SK-N-SH (cell line): ENCODE measurements around the gene MYMX. TPM values are rescaled to one million over a fixed set of nuclear protein-coding genes. Genes with fewer than 3 reads are reported as not detected.
"Not testable (repeated sequence)": the region's sequence is repeated elsewhere in the genome, so short reads cannot be mapped to it uniquely, and the experiment has no call there.

Experiments
- CTCF ChIA-PET: fragments of 300-600, 350-600 bp; formaldehyde crosslinking; extraction: SDS; loops from one replicate; lab custom pipeline; 2021; lab: Yijun Ruan, JAX
- POLR2A ChIA-PET: fragments of 350-600 bp; sonication (Branson Sonifier 250); formaldehyde crosslinking; extraction: SDS; loops from one replicate; lab custom pipeline; 2020; ENCODE audit warnings: antibody characterized with exemption, inconsistent platforms; lab: Yijun Ruan, JAX
- DNase-seq: peaks from one replicate; pipeline ENCODE4 v3.0.0; 2012
- H2AFZ ChIP-seq: fragments of 200-600 bp; sonication (generic); 2 replicates; pipeline ENCODE4 v1.8.1; 2016; ENCODE audit warnings: antibody characterized with exemption, mild to moderate bottlenecking, low read depth
- H3F3A ChIP-seq: fragments of 200-600 bp; sonication (generic); replicated peaks from 2 replicates; pipeline ENCODE3; 2016; ENCODE audit warnings: antibody characterized with exemption, mild to moderate bottlenecking; ENCODE audit not compliant: insufficient read depth
- H3K27ac ChIP-seq, 2 experiments: fragments of 200-500 bp in 1 of 2; fragments of 200-600 bp in 1 of 2; sonication (Bioruptor generic) in 1 of 2; sonication (generic), shearing (Covaris generic) in 1 of 2; 2 replicates each; pipeline versions ENCODE4 v1.5.1 to v1.6.1; 2014 to 2016; ENCODE audit warnings: low read depth in 2 of 2, inconsistent platforms in 1 of 2, low read length in 1 of 2, mild to moderate bottlenecking in 1 of 2, mixed read lengths in 1 of 2
- H3K27me3 ChIP-seq: fragments of 200-600 bp; sonication (generic), shearing (Covaris generic); 2 replicates; pipeline ENCODE4 v1.6.1; 2016; ENCODE audit warnings: mixed run types; ENCODE audit not compliant: insufficient read depth
- H3K36me3 ChIP-seq, 2 experiments: fragments of 200-500 bp in 1 of 2; fragments of 200-600 bp in 1 of 2; sonication (Bioruptor generic) in 1 of 2; sonication (generic) in 1 of 2; replicated peaks in 1 of 2; 2 replicates each; pipeline versions ENCODE3 to v1.5.1; 2014 to 2016; ENCODE audit warnings: low read length in 1 of 2, mild to moderate bottlenecking in 1 of 2; ENCODE audit not compliant: insufficient read depth in 2 of 2, control insufficient read depth in 1 of 2
- H3K4me1 ChIP-seq, 2 experiments: fragments of 200-500 bp in 1 of 2; fragments of 200-600 bp in 1 of 2; sonication (Bioruptor generic) in 1 of 2; sonication (generic), shearing (Covaris generic) in 1 of 2; 2 replicates each; pipeline versions ENCODE4 v1.5.1 to v1.6.1; 2014 to 2016; ENCODE audit warnings: low read depth in 1 of 2, low read length in 1 of 2, mixed run types in 1 of 2; ENCODE audit not compliant: insufficient read depth in 2 of 2, control insufficient read depth in 1 of 2
- H3K4me2 ChIP-seq: fragments of 200-600 bp; sonication (generic), shearing (Covaris generic); 2 replicates; pipeline ENCODE4 v1.6.1; 2017; ENCODE audit warnings: mixed run types
- H3K4me3 ChIP-seq, 2 experiments: fragments of 200-500 bp in 1 of 2; fragments of 200-600 bp in 1 of 2; sonication (Bioruptor generic) in 1 of 2; sonication (generic), shearing (Covaris generic) in 1 of 2; 2 replicates each; pipeline versions ENCODE4 v1.5.1 to v1.8.1; 2014 to 2016; ENCODE audit warnings: low read depth in 2 of 2, inconsistent platforms in 1 of 2, low read length in 1 of 2, mild to moderate bottlenecking in 1 of 2, mixed read lengths in 1 of 2, moderate library complexity in 1 of 2
- H3K79me2 ChIP-seq: fragments of 200-600 bp; sonication (generic); 2 replicates; pipeline ENCODE4 v1.8.1; 2017; ENCODE audit warnings: mild to moderate bottlenecking; ENCODE audit not compliant: insufficient read depth
- H3K9ac ChIP-seq: fragments of 200-600 bp; sonication (generic); 2 replicates; pipeline ENCODE4 v1.6.1; 2017; ENCODE audit warnings: mixed run types
- H3K9me2 ChIP-seq: fragments of 200-600 bp; sonication (generic); 2 replicates; pipeline ENCODE4 v1.6.1; 2017; ENCODE audit warnings: mixed run types
- H3K9me3 ChIP-seq: fragments of 200-600 bp; sonication (generic); 2 replicates; pipeline ENCODE4 v1.6.1; 2017; ENCODE audit warnings: mixed run types, mild to moderate bottlenecking, moderate library complexity
- H4K20me1 ChIP-seq: fragments of 200-600 bp; sonication (generic); 2 replicates; pipeline ENCODE4 v1.6.1; 2017; ENCODE audit warnings: mild to moderate bottlenecking, mixed run types; ENCODE audit not compliant: insufficient read depth
- EZH2phosphoT487 ChIP-seq: fragments of 200-600 bp; sonication (generic); IDR thresholded peaks from 2 replicates; pipeline ENCODE4 v1.6.1; 2017; ENCODE audit warnings: low read depth, mixed run types, mild to moderate bottlenecking, antibody characterized with exemption, moderate library complexity, borderline replicate concordance
- FOXJ3 ChIP-seq: sonication (generic); formaldehyde crosslinking; IDR thresholded peaks from 2 replicates; pipeline ENCODE4 v1.5.1; 2020; ENCODE audit warnings: mild to moderate bottlenecking, missing genetic modification reagents
- FOXM1 ChIP-seq: IDR thresholded peaks from 2 replicates; pipeline ENCODE4 v1.4.0; 2012; ENCODE audit warnings: low read depth, mild to moderate bottlenecking
- GATA2 ChIP-seq: sonication (generic); formaldehyde crosslinking; IDR thresholded peaks from 2 replicates; pipeline ENCODE4 v1.5.0; 2020; ENCODE audit warnings: mild to moderate bottlenecking, missing genetic modification reagents
- IRF3 ChIP-seq: fragments of 150-350 bp; IDR thresholded peaks from 2 replicates; pipeline ENCODE4 v1.6.1; 2016; ENCODE audit warnings: mild to moderate bottlenecking, low read depth, low read length
- JUND ChIP-seq: IDR thresholded peaks from 2 replicates; pipeline ENCODE4 v1.4.0; 2012
- MAX ChIP-seq: IDR thresholded peaks from 2 replicates; pipeline ENCODE4 v1.4.0; 2012; ENCODE audit warnings: low read depth
- MEF2A ChIP-seq: IDR thresholded peaks from 2 replicates; pipeline ENCODE4 v1.4.0; 2012; ENCODE audit warnings: low read depth, borderline replicate concordance
- NRF1 ChIP-seq: IDR thresholded peaks from 2 replicates; pipeline ENCODE4 v1.6.1; 2012; ENCODE audit warnings: low read depth, mild to moderate bottlenecking, low read length
- SMC3 ChIP-seq: IDR thresholded peaks from 2 replicates; pipeline ENCODE4 v1.6.1; 2012; ENCODE audit warnings: low read depth, low read length, improper control_type of control experiment
- TAF1 ChIP-seq: IDR thresholded peaks from 2 replicates; pipeline ENCODE4 v1.6.1; 2012; ENCODE audit warnings: low read depth, mild to moderate bottlenecking, low read length, moderate library complexity, borderline replicate concordance
- TCF12 ChIP-seq: IDR thresholded peaks from 2 replicates; pipeline ENCODE4 v1.4.0; 2012
- YY1 ChIP-seq: IDR thresholded peaks from 2 replicates; pipeline ENCODE4 v1.4.0; 2012; ENCODE audit warnings: low read depth, mild to moderate bottlenecking
- WGBS: methylation state at CpG from one replicate; pipeline ENCODE4 v1.1.6; 2017; ENCODE audit warnings: low lambda C conversion rate; 5-methylcytosine and 5-hydroxymethylcytosine counted together
- polyA plus RNA-seq, 3 experiments: library from polyadenylated mRNA; depleted of rRNA; stranded (reverse); fragments of >200 nt; gene quantifications; 2 replicates each; pipeline ENCODE4 v1.2.3, GENCODE V29; 2012
- TF ChIP-seq, protein P1 (sequence below): fragments of 200-600 bp; sonication (generic); IDR thresholded peaks from 2 replicates; pipeline ENCODE4 v1.6.1; 2017; ENCODE audit warnings: antibody characterized with exemption, mild to moderate bottlenecking, moderate library complexity

Gene MYMX
- polyA plus RNA-seq, 1 of the 3 experiments (the other 2 are of a cell fraction): not detected

DNA sequence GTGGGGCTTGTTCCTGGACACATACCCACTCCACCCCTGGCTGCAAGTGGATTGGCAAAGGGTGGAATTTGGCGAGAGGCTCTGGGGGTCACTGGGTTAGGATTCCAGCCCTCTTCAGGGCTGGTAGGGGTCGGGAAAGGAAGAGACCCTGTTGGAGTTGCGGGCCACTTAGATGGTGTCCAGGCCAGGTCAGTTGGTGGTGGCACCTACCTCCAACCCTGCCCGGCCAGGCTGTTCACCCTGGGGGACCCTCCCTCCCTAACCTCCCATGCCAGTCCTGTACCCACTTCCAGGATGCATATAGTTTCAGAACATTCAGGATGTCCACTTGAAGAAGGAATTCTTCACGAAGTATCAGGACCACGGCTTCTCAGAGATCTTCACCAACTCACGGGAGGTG, 37.1 kb upstream of the MYMX start:
- POLR2A ChIA-PET: no interaction called here
- H3K27ac ChIP-seq: no peak overlapping the region

DNA sequence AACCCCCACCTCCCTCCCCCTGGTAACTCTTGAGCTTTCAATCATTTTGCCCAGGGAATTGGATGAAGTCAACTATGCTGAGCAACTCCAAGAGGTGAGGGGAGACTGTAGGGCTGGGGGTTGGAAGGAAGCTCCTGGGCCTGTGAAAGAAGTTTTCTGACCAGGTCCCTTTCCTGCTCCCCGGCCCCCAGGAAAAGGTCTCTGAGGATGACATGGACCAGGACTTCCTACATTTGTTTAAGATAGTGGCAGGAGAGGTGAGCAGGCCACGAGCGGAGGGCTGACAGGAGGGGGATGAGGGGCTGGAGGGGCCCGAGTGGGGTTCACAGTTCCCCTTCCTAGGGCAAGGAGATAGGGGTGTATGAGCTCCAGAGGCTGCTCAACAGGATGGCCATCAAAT, 36.3 kb upstream of the MYMX start:
- H3K9me3 ChIP-seq: no peaks in the 10 kb centered on the region
- H2AFZ ChIP-seq: no peak overlapping the region
- no peaks in the 10 kb centered on the region; a peak in 1 of 4 replicates for H3K4me1 ChIP-seq
- no peaks in the 10 kb centered on the region for H3K9me2 ChIP-seq
- no peak overlapping the region for H3K27ac ChIP-seq
- H3K79me2 ChIP-seq: no peaks in the 10 kb centered on the region
- H3K36me3 ChIP-seq: no peaks in the 10 kb centered on the region
- H3K4me2 ChIP-seq: no peak overlapping the region
- no peaks in the 10 kb centered on the region for H4K20me1 ChIP-seq
- DNase-seq: no peak
- WGBS: 100% methylated on average over 3 of the region's 4 CpGs
- POLR2A ChIA-PET: interaction anchor here (0.7 kb wide), 1 partner anchor 44 kb away, joined by 3 read pairs; no protein-coding TSS in a partner anchor
- TF ChIP-seq MAX (no peak), TAF1 (no peak), MEF2A (no peak), JUND (no peak), TCF12 (no peak), FOXJ3 (no peak)
- no peak overlapping the region for H3K4me3 ChIP-seq
- CTCF ChIA-PET: interaction anchor here (0.7 to 1.9 kb wide), 7 partner anchors 18 to 84 kb away, joined by 3 to 10 read pairs (median 3); partner anchors contain the start of gene SLC35B2
- H3K9ac ChIP-seq: no peak overlapping the region
- H3F3A ChIP-seq: peaks cover 14% of the 10 kb centered on the region
- no peaks in the 10 kb centered on the region; the same call in 1 of the 2 replicates for H3K27me3 ChIP-seq

More for the DNA sequence above, 37.1 kb upstream of the MYMX start:
- H3K9ac ChIP-seq: no peak overlapping the region
- WGBS: 100% methylated on average over 4 of the region's 7 CpGs
- H4K20me1 ChIP-seq: no peaks in the 10 kb centered on the region
- peaks cover 14% of the 10 kb centered on the region for H3F3A ChIP-seq
- no peak for TF ChIP-seq EZH2phosphoT487
- TF ChIP-seq FOXM1: no peak
- H3K4me1 ChIP-seq: no peaks in the 10 kb centered on the region; a peak in 1 of 4 replicates
- H3K9me2 ChIP-seq: no peaks in the 10 kb centered on the region
- H3K9me3 ChIP-seq: no peaks in the 10 kb centered on the region
- H3K36me3 ChIP-seq: no peaks in the 10 kb centered on the region
- H3K79me2 ChIP-seq: no peaks in the 10 kb centered on the region
- CTCF ChIA-PET: interaction anchor here (0.7 to 1.9 kb wide), 5 partner anchors 17 to 83 kb away, joined by 3 to 10 read pairs (median 3); no protein-coding TSS in a partner anchor
- H3K4me2 ChIP-seq: no peak overlapping the region
- no peaks in the 10 kb centered on the region; the same call in 1 of the 2 replicates for H3K27me3 ChIP-seq
- no peak overlapping the region for H2AFZ ChIP-seq
- no peak overlapping the region for H3K4me3 ChIP-seq
- DNase-seq: no peak

GRCh38 chr6:44180886-44181285, 35.8 kb upstream of the MYMX start:
- CTCF ChIA-PET: interaction anchor here (0.8 to 1.9 kb wide), 4 partner anchors 53 to 84 kb away, joined by 3 to 10 read pairs (median 4); partner anchors contain the start of gene SLC35B2
- Histone ChIP-seq H3K27ac (no peak overlapping the region), H3K9ac (no peak overlapping the region), H3K4me2 (no peak overlapping the region), H3K4me3 (no peak overlapping the region), H3K4me1 (no peaks in the 10 kb centered on the region; a peak in 1 of 4 replicates), H2AFZ (no peak overlapping the region), H3K79me2 (no peaks in the 10 kb centered on the region), H3K36me3 (no peaks in the 10 kb centered on the region), H3K9me3 (no peaks in the 10 kb centered on the region), H3K27me3 (no peaks in the 10 kb centered on the region; the same call in 1 of the 2 replicates), H4K20me1 (no peaks in the 10 kb centered on the region), H3K9me2 (no peaks in the 10 kb centered on the region), H3F3A (peaks cover 14% of the 10 kb centered on the region)
- no peak for TF ChIP-seq GATA2 (CRISPR knock-in tag)
- TF ChIP-seq IRF3: no peak
- TF ChIP-seq YY1: no peak
- TF ChIP-seq NRF1: no peak
- TF ChIP-seq SMC3: no peak
- TF ChIP-seq JUND: no peak
- TF ChIP-seq, protein P1, sequence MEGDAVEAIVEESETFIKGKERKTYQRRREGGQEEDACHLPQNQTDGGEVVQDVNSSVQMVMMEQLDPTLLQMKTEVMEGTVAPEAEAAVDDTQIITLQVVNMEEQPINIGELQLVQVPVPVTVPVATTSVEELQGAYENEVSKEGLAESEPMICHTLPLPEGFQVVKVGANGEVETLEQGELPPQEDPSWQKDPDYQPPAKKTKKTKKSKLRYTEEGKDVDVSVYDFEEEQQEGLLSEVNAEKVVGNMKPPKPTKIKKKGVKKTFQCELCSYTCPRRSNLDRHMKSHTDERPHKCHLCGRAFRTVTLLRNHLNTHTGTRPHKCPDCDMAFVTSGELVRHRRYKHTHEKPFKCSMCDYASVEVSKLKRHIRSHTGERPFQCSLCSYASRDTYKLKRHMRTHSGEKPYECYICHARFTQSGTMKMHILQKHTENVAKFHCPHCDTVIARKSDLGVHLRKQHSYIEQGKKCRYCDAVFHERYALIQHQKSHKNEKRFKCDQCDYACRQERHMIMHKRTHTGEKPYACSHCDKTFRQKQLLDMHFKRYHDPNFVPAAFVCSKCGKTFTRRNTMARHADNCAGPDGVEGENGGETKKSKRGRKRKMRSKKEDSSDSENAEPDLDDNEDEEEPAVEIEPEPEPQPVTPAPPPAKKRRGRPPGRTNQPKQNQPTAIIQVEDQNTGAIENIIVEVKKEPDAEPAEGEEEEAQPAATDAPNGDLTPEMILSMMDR: no peak
- TF ChIP-seq MAX: no peak
- TF ChIP-seq TAF1: no peak
- WGBS: 95% methylated on average over 4 of the region's 4 CpGs
- POLR2A ChIA-PET: interaction anchor here (0.7 kb wide), 1 partner anchor 44 kb away, joined by 3 read pairs; no protein-coding TSS in a partner anchor
- no peak for DNase-seq

DNA sequence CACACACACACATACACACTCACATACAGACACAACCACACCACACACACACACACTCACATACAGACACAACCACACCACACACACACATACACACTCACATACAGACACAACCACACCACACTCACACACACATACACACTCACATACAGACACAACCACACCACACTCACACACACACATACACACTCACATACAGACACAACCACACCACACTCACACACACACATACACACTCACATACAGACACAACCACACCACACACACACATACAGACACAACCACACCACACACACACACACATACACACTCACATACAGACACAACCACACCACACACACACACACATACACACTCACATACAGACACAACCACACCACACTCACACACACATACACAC, 34.9 kb upstream of the MYMX start:
- CTCF ChIA-PET: interaction anchor here (1.9 to 2.7 kb wide), 2 partner anchors 52 kb away, joined by 8 to 10 read pairs; no protein-coding TSS in a partner anchor
- H3K9me2 ChIP-seq, H3K36me3 ChIP-seq, H3K79me2 ChIP-seq, H3K9ac ChIP-seq, H3K4me1 ChIP-seq, H2AFZ ChIP-seq, H3K4me2 ChIP-seq, H3K9me3 ChIP-seq, DNase-seq, H3K4me3 ChIP-seq, H3K27ac ChIP-seq, POLR2A ChIA-PET, H3K27me3 ChIP-seq, H4K20me1 ChIP-seq: not testable (repeated sequence)
- peaks cover 14% of the 10 kb centered on the region for H3F3A ChIP-seq
